AG04449 (cell line): Measurements from ENCODE around the gene OR56A3.

Source experiments
- CTCF ChIA-PET: fragments of 350-600 bp; formaldehyde crosslinking; extraction: SDS; loops from one replicate; lab custom pipeline; 2021; ENCODE audit warnings: antibody characterized with exemption; lab: Yijun Ruan, JAX
- POLR2A ChIA-PET: fragments of 400-600, 350-600 bp; formaldehyde crosslinking; extraction: SDS; loops from one replicate; lab custom pipeline; 2020; ENCODE audit warnings: antibody characterized with exemption, inconsistent platforms; lab: Yijun Ruan, JAX
- DNase-seq: peaks from one replicate; pipeline ENCODE4 v3.0.0-alpha.2; 2010; ENCODE audit warnings: low read depth, low spot score
- H3K4me3 ChIP-seq: 2 replicates; pipeline ENCODE4 v1.5.1; 2011; ENCODE audit warnings: low read depth, mild to moderate bottlenecking, control low read depth, low read length
- TF ChIP-seq, protein P1 (sequence below): IDR thresholded peaks from one replicate; pipeline ENCODE4 v1.5.1; 2011; ENCODE audit warnings: mild to moderate bottlenecking, moderate library complexity, low read length, control low read depth, inconsistent platforms; ENCODE audit not compliant: insufficient read depth; ENCODE audit errors: missing control alignments

The OR56A3 gene

DNA sequence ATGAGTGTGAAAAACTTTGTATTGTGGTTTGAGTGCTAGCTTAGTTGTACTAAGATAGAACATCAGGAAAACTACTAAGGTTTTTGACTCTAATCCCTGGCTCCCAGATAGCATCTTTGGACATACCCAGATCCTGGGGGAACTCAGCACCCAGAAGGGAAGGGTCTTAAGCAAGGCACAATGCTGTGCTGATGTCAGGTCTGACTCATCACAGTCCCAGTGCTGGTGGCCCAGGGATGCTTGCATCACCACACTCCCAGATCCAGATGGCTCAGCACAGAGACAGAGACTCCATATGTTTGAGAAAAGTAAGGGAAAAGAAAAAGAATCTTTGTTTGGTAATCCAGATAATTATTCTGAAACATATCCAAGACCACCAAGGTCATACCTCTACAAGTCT is 18.3 kb upstream of the OR56A3 start:
- ChIA-PET POLR2A (no interaction called here), CTCF (no interaction called here)
- no peak for DNase-seq
- TF ChIP-seq, protein P1, sequence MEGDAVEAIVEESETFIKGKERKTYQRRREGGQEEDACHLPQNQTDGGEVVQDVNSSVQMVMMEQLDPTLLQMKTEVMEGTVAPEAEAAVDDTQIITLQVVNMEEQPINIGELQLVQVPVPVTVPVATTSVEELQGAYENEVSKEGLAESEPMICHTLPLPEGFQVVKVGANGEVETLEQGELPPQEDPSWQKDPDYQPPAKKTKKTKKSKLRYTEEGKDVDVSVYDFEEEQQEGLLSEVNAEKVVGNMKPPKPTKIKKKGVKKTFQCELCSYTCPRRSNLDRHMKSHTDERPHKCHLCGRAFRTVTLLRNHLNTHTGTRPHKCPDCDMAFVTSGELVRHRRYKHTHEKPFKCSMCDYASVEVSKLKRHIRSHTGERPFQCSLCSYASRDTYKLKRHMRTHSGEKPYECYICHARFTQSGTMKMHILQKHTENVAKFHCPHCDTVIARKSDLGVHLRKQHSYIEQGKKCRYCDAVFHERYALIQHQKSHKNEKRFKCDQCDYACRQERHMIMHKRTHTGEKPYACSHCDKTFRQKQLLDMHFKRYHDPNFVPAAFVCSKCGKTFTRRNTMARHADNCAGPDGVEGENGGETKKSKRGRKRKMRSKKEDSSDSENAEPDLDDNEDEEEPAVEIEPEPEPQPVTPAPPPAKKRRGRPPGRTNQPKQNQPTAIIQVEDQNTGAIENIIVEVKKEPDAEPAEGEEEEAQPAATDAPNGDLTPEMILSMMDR = no peak
- no peak overlapping the region for H3K4me3 ChIP-seq

DNA sequence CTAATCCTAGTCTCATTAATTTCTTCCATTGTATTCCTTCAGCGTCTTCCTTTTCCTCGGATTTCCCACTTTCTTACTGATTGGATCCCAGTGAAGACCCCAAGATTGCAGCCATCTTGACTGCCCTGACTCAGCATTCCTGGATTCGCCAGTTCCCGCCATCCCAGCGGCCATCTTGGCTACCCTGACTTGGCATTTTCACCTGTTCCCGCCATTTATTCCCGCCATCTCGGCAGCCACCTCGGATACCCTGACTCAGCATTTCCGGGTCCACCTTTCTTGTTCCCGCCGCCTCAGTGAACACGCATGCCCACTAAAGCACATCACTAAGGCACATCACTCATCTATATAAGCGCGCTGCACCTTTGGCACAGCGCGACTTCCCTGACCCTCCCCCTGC is 13.8 kb upstream of the OR56A3 start:
- POLR2A ChIA-PET = no interaction called here
- TF ChIP-seq, protein P1 = no peak
- DNase-seq = no peak

DNA sequence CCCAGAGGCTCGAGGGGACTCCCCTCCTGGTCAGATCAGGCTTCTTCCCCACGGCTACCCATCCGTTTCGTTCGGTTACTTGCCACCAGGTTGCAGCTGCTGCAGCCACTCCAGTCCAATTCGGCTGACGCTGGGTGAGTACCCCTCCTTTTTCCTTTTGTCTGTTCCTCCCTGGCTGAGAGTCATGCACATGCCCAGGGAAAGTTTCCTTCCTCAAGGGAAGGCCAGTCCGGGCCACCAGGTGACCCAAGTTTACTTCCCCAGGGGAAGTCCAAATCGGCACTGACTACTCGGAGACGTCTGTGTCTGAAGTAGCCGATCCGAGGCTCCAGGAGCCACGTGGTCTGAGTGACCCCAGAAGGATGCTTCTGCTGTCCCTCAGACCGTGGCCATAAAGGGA is 13.2 kb upstream of the OR56A3 start:
- ChIA-PET CTCF (no interaction called here), POLR2A (no interaction called here)
- no peak for DNase-seq
- TF ChIP-seq, protein P1 = no peak
- no peak overlapping the region for H3K4me3 ChIP-seq

More for the DNA sequence above, 13.8 kb upstream of the OR56A3 start:
- CTCF ChIA-PET = no interaction called here
- no peak overlapping the region for H3K4me3 ChIP-seq

DNA sequence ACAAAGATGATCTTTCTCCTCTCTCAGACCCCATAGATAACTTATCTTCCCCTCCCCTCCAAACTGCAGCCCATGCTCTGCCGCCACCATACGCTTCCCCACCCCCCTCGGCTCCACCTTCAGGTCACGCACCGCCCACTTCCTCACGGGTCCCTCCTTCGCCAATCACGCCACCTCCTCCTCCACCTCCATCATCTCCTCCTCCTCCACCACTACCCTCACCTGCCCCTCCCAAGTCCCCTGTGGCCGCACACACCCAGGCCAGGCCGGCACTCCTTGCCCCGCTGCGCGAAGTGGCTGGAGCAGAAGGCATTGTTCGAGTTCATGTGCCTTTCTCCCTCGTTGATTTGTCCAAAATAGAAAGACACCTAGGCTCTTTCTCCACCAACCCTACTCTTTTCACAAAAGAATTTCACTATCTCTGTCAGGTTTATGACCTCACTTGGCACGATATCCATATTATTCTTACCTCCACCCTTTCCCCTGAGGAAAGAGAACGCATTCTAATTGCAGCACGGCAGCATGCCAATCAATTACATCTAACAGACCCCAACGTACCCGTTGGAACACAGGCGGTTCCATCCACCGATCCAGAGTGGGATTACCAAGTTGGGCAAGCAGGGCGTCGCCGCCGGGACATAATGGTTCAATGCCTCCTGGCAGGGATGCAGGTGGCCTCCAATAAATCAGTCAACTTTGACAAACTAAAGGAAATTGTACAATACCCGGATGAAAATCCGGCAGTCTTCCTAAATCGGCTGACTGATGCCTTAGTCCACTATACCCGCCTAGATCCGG is 12.3 kb upstream of the OR56A3 start:
- ChIA-PET POLR2A (no interaction called here), CTCF (no interaction called here)
- TF ChIP-seq, protein P1 = no peak
- no peak for DNase-seq
- H3K4me3 ChIP-seq = no peak overlapping the region

DNA sequence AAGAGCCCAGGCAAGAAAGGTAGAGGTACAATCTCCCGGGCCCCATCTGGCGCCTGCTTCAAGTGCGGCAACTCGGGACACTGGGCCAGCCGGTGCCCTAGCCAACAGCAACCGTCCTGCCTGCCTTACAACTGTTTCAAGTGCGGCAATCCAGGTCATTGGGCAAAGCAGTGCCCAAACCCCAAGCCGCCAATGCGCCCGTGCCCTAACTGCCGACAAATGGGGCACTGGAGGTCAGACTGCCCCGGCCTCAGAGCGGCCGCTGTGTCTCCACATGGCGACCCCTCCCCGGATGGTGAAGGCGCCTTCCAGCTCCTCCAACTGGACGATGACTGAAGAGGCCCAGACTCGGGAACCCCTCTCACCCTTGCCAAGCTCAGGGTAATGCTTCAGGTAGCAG is 11.4 kb upstream of the OR56A3 start:
- POLR2A ChIA-PET = no interaction called here
- CTCF ChIA-PET = no interaction called here

DNA sequence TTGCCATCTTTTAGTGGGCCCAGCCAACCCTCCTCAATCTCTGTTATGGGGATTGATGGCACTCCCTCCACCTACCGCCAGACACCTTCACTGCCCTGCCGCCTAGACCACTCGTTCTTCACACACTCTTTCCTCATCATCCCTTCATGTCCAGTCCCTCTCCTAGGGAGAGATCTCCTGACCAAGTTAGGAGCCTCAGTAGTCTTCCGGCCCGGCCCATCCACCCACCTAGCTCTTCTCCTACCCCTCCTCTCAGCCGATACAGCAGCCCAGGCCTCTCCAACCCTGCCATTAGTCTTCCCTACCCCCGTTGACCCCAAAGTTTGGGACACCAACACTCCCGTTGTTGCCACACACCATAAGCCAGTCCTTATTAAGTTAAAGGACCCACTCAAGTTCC is 11.0 kb upstream of the OR56A3 start:
- H3K4me3 ChIP-seq = no peak overlapping the region
- TF ChIP-seq, protein P1 = no peak
- CTCF ChIA-PET = no interaction called here
- no peak for DNase-seq
- POLR2A ChIA-PET = no interaction called here

More for the DNA sequence above, 11.4 kb upstream of the OR56A3 start:
- DNase-seq = no peak
- no peak overlapping the region for H3K4me3 ChIP-seq
- TF ChIP-seq, protein P1 = no peak
